H9 (cell line): ENCODE measurements around the gene TRIM24. TPM values are rescaled to one million over a fixed set of nuclear protein-coding genes. Genes with fewer than 3 reads are reported as not detected.

Experiments used
- DNase-seq: peaks from one replicate; pipeline ENCODE4 v3.0.0-alpha.2; 2017
- H2AFZ ChIP-seq: one replicate; pipeline ENCODE4 v1.6.1; 2013; ENCODE audit warnings: mild to moderate bottlenecking, low read length, control low read depth, moderate library complexity
- H2AK5ac ChIP-seq: 2 replicates; pipeline ENCODE4 v1.6.1; 2013; ENCODE audit warnings: low read length, control low read depth, mixed read lengths; ENCODE audit not compliant: insufficient read length
- H2BK120ac ChIP-seq: one replicate; pipeline ENCODE4 v1.6.1; 2013; ENCODE audit warnings: low read depth, mild to moderate bottlenecking, low read length, control low read depth, inconsistent platforms; ENCODE audit not compliant: poor library complexity, severe bottlenecking
- H2BK12ac ChIP-seq: 2 replicates; pipeline ENCODE4 v1.6.1; 2013; ENCODE audit warnings: low read length, control low read depth, mixed read lengths, low read depth; ENCODE audit not compliant: insufficient read length
- H2BK15ac ChIP-seq: 2 replicates; pipeline ENCODE4 v1.6.1; 2013; ENCODE audit warnings: low read depth, low read length, control low read depth
- H2BK20ac ChIP-seq: one replicate; pipeline ENCODE4 v1.6.1; 2013; ENCODE audit warnings: low read depth, mild to moderate bottlenecking, low read length, control low read depth, inconsistent platforms; ENCODE audit not compliant: poor library complexity, severe bottlenecking
- H2BK5ac ChIP-seq: 2 replicates; pipeline ENCODE4 v1.6.1; 2013; ENCODE audit warnings: low read length, control low read depth, mixed read lengths; ENCODE audit not compliant: insufficient read length
- H3K14ac ChIP-seq: 2 replicates; pipeline ENCODE4 v1.6.1; 2013; ENCODE audit warnings: low read length, control low read depth; ENCODE audit not compliant: insufficient read depth
- H3K18ac ChIP-seq: 2 replicates; pipeline ENCODE4 v1.6.1; 2013; ENCODE audit warnings: low read depth, mild to moderate bottlenecking, mixed read lengths, low read length, control low read depth; ENCODE audit not compliant: insufficient read length
- H3K23ac ChIP-seq: 2 replicates; pipeline ENCODE4 v1.6.1; 2013; ENCODE audit warnings: low read length, control low read depth, mixed read lengths, low read depth; ENCODE audit not compliant: insufficient read length
- H3K23me2 ChIP-seq: 2 replicates; pipeline ENCODE4 v1.6.1; 2013; ENCODE audit warnings: low read depth, mild to moderate bottlenecking, mixed read lengths, low read length, control low read depth; ENCODE audit not compliant: insufficient read length, poor library complexity, severe bottlenecking
- H3K27ac ChIP-seq: 2 replicates; pipeline ENCODE4 v1.5.1; 2013; ENCODE audit warnings: low read length, control low read depth, mixed read lengths, low read depth; ENCODE audit not compliant: insufficient read length
- H3K27me3 ChIP-seq: 2 replicates; pipeline ENCODE4 v1.6.1; 2013; ENCODE audit warnings: low read length, control low read depth, inconsistent platforms; ENCODE audit not compliant: insufficient read depth
- H3K4ac ChIP-seq: 2 replicates; pipeline ENCODE4 v1.6.1; 2013; ENCODE audit warnings: low read depth, mild to moderate bottlenecking, control low read depth, inconsistent platforms, low read length, moderate library complexity
- H3K4me1 ChIP-seq: 2 replicates; pipeline ENCODE4 v1.6.1; 2013; ENCODE audit warnings: low read length, control low read depth, inconsistent platforms; ENCODE audit not compliant: insufficient read depth
- H3K4me2 ChIP-seq: 2 replicates; pipeline ENCODE4 v1.6.1; 2013; ENCODE audit warnings: low read length, control low read depth, mixed read lengths; ENCODE audit not compliant: insufficient read length, insufficient read depth
- H3K56ac ChIP-seq: 2 replicates; pipeline ENCODE4 v1.6.1; 2013; ENCODE audit warnings: low read depth, mild to moderate bottlenecking, mixed read lengths, low read length, control low read depth; ENCODE audit not compliant: insufficient read length
- H3K79me1 ChIP-seq: 2 replicates; pipeline ENCODE4 v1.6.1; 2013; ENCODE audit warnings: low read depth, mild to moderate bottlenecking, moderate library complexity, low read length, control low read depth, inconsistent platforms; ENCODE audit not compliant: insufficient read depth, poor library complexity, severe bottlenecking
- H3K79me2 ChIP-seq: 2 replicates; pipeline ENCODE4 v1.6.1; 2013; ENCODE audit warnings: low read length, control low read depth, inconsistent platforms; ENCODE audit not compliant: insufficient read depth
- H3K9ac ChIP-seq: 2 replicates; pipeline ENCODE4 v1.6.1; 2013; ENCODE audit warnings: low read length, control low read depth, mixed read lengths; ENCODE audit not compliant: insufficient read length; ENCODE audit errors: extremely low read depth
- H3K9me3 ChIP-seq: one replicate; pipeline ENCODE4 v1.6.1; 2013; ENCODE audit warnings: low read depth, low read length, inconsistent platforms; ENCODE audit not compliant: control insufficient read depth
- H3T11ph ChIP-seq: one replicate; pipeline ENCODE4 v1.6.1; 2013; ENCODE audit warnings: mild to moderate bottlenecking, low read length, control low read depth, inconsistent platforms
- H4K20me1 ChIP-seq: one replicate; pipeline ENCODE4 v1.6.1; 2013; ENCODE audit not compliant: control insufficient read depth, insufficient read length, insufficient read depth
- H4K5ac ChIP-seq: 2 replicates; pipeline ENCODE4 v1.6.1; 2013; ENCODE audit warnings: low read depth, mild to moderate bottlenecking, mixed read lengths, low read length, control low read depth; ENCODE audit not compliant: insufficient read length
- H4K8ac ChIP-seq: replicated peaks from 2 replicates; pipeline ENCODE4 v1.6.1; 2013; ENCODE audit warnings: low read length, control low read depth, mixed read lengths, low read depth; ENCODE audit not compliant: insufficient read length
- H4K91ac ChIP-seq: 2 replicates; pipeline ENCODE4 v1.6.1; 2013; ENCODE audit warnings: low read depth, mild to moderate bottlenecking, moderate library complexity, mixed read lengths, low read length, control low read depth; ENCODE audit not compliant: insufficient read length
- H3K27ac Mint-ChIP-seq, 3 experiments: 2 replicates in 2 of 3; 3 replicates in 1 of 3; pipeline ENCODE4 v1.8.0; 2020 to 2021; ENCODE audit warnings: mixed read lengths in 3 of 3, mild to moderate bottlenecking in 1 of 3, moderate library complexity in 1 of 3
- H3K27me3 Mint-ChIP-seq: 2 replicates; pipeline ENCODE4 v1.8.0; 2021; ENCODE audit warnings: low read depth, mild to moderate bottlenecking, moderate library complexity, mixed read lengths
- H3K36me3 Mint-ChIP-seq, 3 experiments: 2 replicates in 2 of 3; 3 replicates in 1 of 3; pipeline ENCODE4 v1.8.0; 2020 to 2021; ENCODE audit warnings: low read depth in 3 of 3, mixed read lengths in 3 of 3; ENCODE audit not compliant: insufficient read depth in 1 of 3
- H3K4me1 Mint-ChIP-seq, 2 experiments: 2 replicates each; pipeline ENCODE4 v1.8.0; 2020; ENCODE audit warnings: mixed read lengths in 2 of 2
- H3K4me3 Mint-ChIP-seq, 2 experiments: 2 replicates in 1 of 2; 3 replicates in 1 of 2; pipeline ENCODE4 v1.8.0; 2020 to 2021; ENCODE audit warnings: mild to moderate bottlenecking in 2 of 2, mixed read lengths in 2 of 2, moderate library complexity in 1 of 2
- H3K9me3 Mint-ChIP-seq, 2 experiments: 2 replicates in 1 of 2; 3 replicates in 1 of 2; pipeline ENCODE4 v1.8.0; 2020; ENCODE audit warnings: mild to moderate bottlenecking in 2 of 2, mixed read lengths in 2 of 2, moderate library complexity in 1 of 2
- CTCF ChIP-seq: fragments of 200-600 bp; sonication (generic); conservative IDR thresholded peaks from 3 replicates; pipeline ENCODE4 v1.8.0; 2021; ENCODE audit warnings: antibody characterized with exemption, mild to moderate bottlenecking
- WGBS: extraction: QIAGEN DNeasy Blood & Tissue Kit; methylation state at CpG from one replicate; pipeline ENCODE4 v1.1.7; 2013; ENCODE audit warnings: missing lambda C conversion rate, low lambda C conversion rate, mixed read lengths; ENCODE audit not compliant: insufficient read length; ENCODE audit errors: extremely low coverage; 5-methylcytosine and 5-hydroxymethylcytosine counted together
- total RNA-seq: library from RNA; stranded (reverse); gene quantifications from 2 replicates; pipeline ENCODE4 v1.2.1, GENCODE V29; 2021

TRIM24 gene
- total RNA-seq, 1 experiment from 2014 or later = 260 TPM

GRCh38 chr7:138470391-138471157 is 10.5 kb downstream of the TRIM24 start:
- H4K5ac ChIP-seq = no peak overlapping the region

More at GRCh38 chr7:138470391-138471157, 10.5 kb downstream of the TRIM24 start:
- Histone ChIP-seq H3K23me2 (no peaks in the 10 kb centered on the region), H3K27ac (no peak overlapping the region), H2BK15ac (no peak overlapping the region), H3K23ac (no peak overlapping the region), H2AK5ac (no peak overlapping the region), H2BK20ac (no peak overlapping the region), H2BK5ac (no peak overlapping the region), H3K79me1 (no peaks in the 10 kb centered on the region), H3K9ac (no peak overlapping the region), H4K91ac (no peak overlapping the region), H4K20me1 (no peaks in the 10 kb centered on the region), H3K4me1 (peaks cover 2% of the 10 kb centered on the region; the same call in 1 of the 2 replicates), H3K27me3 (no peaks in the 10 kb centered on the region), H3K56ac (no peak overlapping the region), H2AFZ (no peak overlapping the region), H3K79me2 (peaks cover 72% of the 10 kb centered on the region), H3K18ac (no peak overlapping the region), H2BK12ac (no peak overlapping the region), H3K4me2 (no peak overlapping the region), H3K14ac (no peak overlapping the region), H3K4ac (no peak overlapping the region), H4K8ac (no peak overlapping the region), H3T11ph (no peak overlapping the region), H3K9me3 (no peaks in the 10 kb centered on the region), H2BK120ac (no peak overlapping the region)
- Mint-ChIP-seq H3K27ac (peak overlapping the region in 1 of 3 experiments; percentile 71; a peak in 2 of 7 replicates), H3K9me3 (no peaks in the 10 kb centered on the region), H3K36me3 (peaks cover 19 to 67% (median 65%) of the 10 kb centered on the region in 3 experiments), H3K27me3 (no peaks in the 10 kb centered on the region), H3K4me1 (peaks cover 64 to 71% of the 10 kb centered on the region in 2 experiments), H3K4me3 (no peak overlapping the region; a peak in 1 of 5 replicates)
- DNase-seq = no peak
- no peak for TF ChIP-seq CTCF
- WGBS = no CpG with 5 or more reads among the region's 5 CpGs
